Choroid plexus epithelial cell (primary cell): ENCODE measurements around the gene DUT.

Source experiments
- DNase-seq: peaks from one replicate; pipeline ENCODE4 v3.0.0-alpha.2; 2010; ENCODE audit warnings: low read depth
- H3K4me3 ChIP-seq: 2 replicates; pipeline ENCODE4 v1.5.1; 2011; ENCODE audit warnings: low read depth, mild to moderate bottlenecking, control low read depth, low read length, moderate library complexity
- TF ChIP-seq, protein P1 (sequence below): conservative IDR thresholded peaks from 2 replicates; pipeline ENCODE4 v1.5.1; 2011; ENCODE audit warnings: low read depth, mild to moderate bottlenecking, control low read depth, inconsistent platforms, low read length, moderate library complexity

DUT gene

DNA sequence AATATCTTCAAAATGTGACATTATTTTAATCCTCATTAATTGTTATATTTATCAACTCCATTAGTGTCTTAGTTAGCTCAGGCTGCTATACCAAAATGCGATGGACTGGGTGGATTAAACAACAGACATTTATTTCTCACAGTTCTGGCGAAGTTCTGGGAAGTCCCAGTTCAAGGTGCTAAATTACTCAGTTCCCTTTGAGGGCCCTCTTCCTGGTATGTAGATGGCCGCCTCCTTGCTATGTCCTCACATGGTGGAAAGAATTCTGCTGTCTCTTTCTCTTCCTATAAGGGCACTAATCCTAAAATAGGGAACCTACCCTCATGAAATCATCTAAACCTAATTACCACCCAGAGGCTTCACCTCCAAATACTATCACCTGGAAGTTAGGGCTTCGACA is 38.8 kb upstream of the DUT start:
- no peak overlapping the region for H3K4me3 ChIP-seq
- no peak for DNase-seq
- TF ChIP-seq, protein P1, sequence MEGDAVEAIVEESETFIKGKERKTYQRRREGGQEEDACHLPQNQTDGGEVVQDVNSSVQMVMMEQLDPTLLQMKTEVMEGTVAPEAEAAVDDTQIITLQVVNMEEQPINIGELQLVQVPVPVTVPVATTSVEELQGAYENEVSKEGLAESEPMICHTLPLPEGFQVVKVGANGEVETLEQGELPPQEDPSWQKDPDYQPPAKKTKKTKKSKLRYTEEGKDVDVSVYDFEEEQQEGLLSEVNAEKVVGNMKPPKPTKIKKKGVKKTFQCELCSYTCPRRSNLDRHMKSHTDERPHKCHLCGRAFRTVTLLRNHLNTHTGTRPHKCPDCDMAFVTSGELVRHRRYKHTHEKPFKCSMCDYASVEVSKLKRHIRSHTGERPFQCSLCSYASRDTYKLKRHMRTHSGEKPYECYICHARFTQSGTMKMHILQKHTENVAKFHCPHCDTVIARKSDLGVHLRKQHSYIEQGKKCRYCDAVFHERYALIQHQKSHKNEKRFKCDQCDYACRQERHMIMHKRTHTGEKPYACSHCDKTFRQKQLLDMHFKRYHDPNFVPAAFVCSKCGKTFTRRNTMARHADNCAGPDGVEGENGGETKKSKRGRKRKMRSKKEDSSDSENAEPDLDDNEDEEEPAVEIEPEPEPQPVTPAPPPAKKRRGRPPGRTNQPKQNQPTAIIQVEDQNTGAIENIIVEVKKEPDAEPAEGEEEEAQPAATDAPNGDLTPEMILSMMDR = no peak

DNA sequence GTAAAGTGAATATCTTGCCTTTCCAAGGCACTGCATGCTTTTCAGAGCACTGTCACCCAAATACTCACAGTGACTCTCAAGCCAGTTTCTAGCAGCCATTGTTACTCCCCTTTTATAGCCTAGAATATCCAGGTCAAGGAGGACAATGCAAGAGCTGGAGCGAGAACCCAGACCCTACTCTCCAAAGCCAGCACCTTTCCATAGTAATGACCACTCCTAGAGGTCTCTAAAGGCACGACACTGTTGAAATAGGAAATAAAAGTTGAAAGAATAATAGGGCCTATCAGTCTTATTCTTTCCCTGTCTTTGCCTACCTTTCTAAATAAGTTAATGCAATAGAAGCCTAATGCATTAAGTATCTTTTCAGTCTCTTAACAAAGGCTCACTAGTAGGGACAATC is 33.6 kb upstream of the DUT start:
- H3K4me3 ChIP-seq = no peak overlapping the region
- TF ChIP-seq, protein P1 = no peak
- no peak for DNase-seq

DNA sequence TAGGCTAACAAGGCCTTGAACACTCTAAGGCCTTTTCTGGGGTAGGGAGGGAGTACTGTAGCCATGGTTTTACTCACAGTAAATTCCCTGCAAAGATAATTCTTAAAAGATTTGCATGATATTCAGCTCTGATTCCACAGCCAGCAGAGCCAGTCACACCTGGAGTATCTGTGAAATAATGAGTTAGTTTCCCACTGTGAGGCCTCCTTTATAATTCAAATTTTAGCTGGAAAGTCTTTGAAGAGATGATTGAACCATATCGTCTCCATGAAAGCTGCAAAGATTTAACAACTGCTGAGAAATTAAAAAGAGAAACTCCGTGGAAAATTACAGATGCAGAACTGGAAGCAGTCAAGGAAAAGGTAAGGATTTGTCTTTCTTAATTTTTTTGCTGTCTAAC is 32.3 kb upstream of the DUT start:
- TF ChIP-seq, protein P1 = no peak
- no peak for DNase-seq

DNA sequence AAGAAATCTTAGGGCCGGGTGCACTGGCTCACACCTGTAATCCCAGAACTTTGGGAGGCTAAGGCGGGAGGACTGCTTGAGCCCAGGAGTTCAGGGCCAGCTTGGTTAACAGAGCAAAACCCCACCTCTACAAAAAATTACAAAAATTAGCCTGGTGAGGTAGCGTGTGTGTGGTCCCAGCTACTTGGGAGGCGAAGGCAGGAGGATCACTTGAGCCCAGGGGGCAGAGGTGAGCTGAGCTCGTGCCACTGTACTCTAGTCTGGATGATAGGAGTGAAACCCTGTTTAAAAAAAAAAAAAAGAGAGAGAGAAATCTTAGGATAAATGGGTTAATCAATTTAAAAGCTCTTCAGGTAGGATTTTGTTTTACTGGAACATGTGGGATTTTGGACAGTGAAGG is 31.2 kb upstream of the DUT start:
- TF ChIP-seq, protein P1 = no peak
- DNase-seq = no peak
- H3K4me3 ChIP-seq = no peak overlapping the region

More for the DNA sequence above, 32.3 kb upstream of the DUT start:
- H3K4me3 ChIP-seq = no peak overlapping the region

DNA sequence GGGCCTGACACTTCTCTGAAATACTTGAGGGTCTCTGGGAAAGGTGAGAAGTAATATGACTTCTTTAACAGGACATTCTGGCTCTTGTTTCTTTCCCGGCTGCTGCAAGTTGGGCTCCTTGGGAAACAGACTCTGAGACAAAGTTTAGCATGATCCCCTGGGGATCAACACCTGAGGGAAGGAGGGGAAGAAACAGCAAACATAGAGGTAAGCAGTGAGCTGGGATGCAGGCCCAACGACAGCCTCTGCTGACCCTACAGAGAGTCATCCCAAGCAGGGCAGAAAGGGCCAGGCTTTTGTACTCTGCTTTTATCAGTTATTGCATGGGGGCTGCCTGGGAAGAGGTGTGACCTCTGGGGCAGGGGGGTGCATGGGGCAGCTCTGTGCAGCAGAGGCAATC is 26.8 kb upstream of the DUT start:
- no peak for DNase-seq
- no peak overlapping the region for H3K4me3 ChIP-seq
- TF ChIP-seq, protein P1 = no peak

DNA sequence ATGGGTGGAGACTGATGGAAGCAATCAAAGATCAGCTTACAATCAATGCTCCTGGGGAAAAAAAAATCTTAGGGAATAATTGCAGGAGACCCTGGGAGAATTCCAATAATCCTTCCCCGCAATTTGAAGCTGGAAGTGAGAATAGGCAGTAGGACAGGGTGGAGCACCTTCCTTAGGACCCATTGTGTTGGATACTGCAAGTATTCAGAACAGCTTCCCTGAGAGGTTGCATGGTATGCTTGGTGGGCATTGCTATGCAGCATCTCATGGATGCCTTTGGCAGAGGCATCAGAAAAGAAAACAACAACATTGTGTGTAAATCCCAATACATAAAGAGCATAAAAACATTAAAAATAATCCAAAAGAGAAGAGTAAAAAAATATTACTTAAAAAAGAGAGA is 24.6 kb upstream of the DUT start:
- DNase-seq = no peak
- no peak overlapping the region for H3K4me3 ChIP-seq
- TF ChIP-seq, protein P1 = no peak

DNA sequence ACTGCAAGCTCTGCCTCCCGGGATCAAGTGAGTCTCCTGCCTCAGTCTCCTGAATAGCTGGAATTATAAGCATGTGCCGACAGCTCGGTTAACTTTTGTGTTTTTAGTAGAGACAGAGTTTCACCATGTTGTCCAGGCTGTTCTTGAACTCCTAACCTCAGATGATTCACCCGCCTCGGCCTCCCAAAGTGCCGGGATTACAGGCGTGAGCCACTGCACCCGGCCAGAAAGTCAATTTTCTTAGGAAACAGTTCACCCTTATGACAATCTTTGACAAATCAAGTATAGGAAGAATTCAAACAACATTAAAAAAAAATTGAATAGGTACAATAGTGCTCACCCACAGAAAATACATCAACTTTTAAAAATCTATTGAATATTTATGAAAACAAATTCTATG is 23.6 kb upstream of the DUT start:
- no peak overlapping the region for H3K4me3 ChIP-seq
- DNase-seq = peak; percentile 61
- TF ChIP-seq, protein P1 = no peak
